HuH-7.5 (cell line): ENCODE measurements around the gene HK1.
"Not testable (repeated sequence)": the region's sequence is repeated elsewhere in the genome, so short reads cannot be mapped to it uniquely, and the experiment has no call there.

ENCODE experiments used
- DNase-seq: peaks from one replicate; pipeline ENCODE4 v3.0.0; 2011; ENCODE audit warnings: low spot score

The HK1 gene

GRCh38 chr10:69278446-69278963 lies at the start of gene HK1:
Gene HK1 (plus strand): TSS chr10:69278496.
- no peak for DNase-seq

- no peak for DNase-seq
Measured at GRCh38 chr10:69229616-69229916, 48.7 kb upstream of the HK1 start.

- DNase-seq = no peak
Measured at GRCh38 chr10:69230128-69230527, 48.2 kb upstream of the HK1 start.

GRCh38 chr10:69232252-69232651 lies 46.0 kb upstream of the HK1 start:
- DNase-seq = no peak

- DNase-seq = no peak
Measured at GRCh38 chr10:69232736-69233480, 45.4 kb upstream of the HK1 start.

GRCh38 chr10:69234447-69234846 lies 43.8 kb upstream of the HK1 start:
- DNase-seq = no peak

- peak; percentile 62 for DNase-seq
Measured at GRCh38 chr10:69237528-69238159, 40.7 kb upstream of the HK1 start.

- DNase-seq = no peak
Measured at GRCh38 chr10:69239136-69239535, 39.2 kb upstream of the HK1 start.

- no peak for DNase-seq
Measured at GRCh38 chr10:69239816-69240434, 38.4 kb upstream of the HK1 start.

GRCh38 chr10:69240455-69240854 lies 37.8 kb upstream of the HK1 start:
- no peak for DNase-seq

- DNase-seq = no peak
Measured at GRCh38 chr10:69241575-69241974, 36.7 kb upstream of the HK1 start.

GRCh38 chr10:69242040-69242851 lies 36.0 kb upstream of the HK1 start:
- DNase-seq = no peak

GRCh38 chr10:69242852-69243212 lies 35.5 kb upstream of the HK1 start:
- no peak for DNase-seq

- no peak for DNase-seq
Measured at GRCh38 chr10:69243817-69244216, 34.5 kb upstream of the HK1 start.

GRCh38 chr10:69246036-69246435 lies 32.3 kb upstream of the HK1 start:
- DNase-seq = no peak

GRCh38 chr10:69246581-69247312 lies 31.5 kb upstream of the HK1 start:
- DNase-seq = no peak

GRCh38 chr10:69247313-69247710 lies 31.0 kb upstream of the HK1 start:
- no peak for DNase-seq

- DNase-seq = no peak
Measured at GRCh38 chr10:69248117-69248730, 30.1 kb upstream of the HK1 start.

GRCh38 chr10:69250041-69250440 lies 28.3 kb upstream of the HK1 start:
- DNase-seq = no peak

- not testable (repeated sequence) for DNase-seq
Measured at GRCh38 chr10:69251417-69251816, 26.9 kb upstream of the HK1 start.

GRCh38 chr10:69253171-69253570 lies 25.1 kb upstream of the HK1 start:
- DNase-seq = no peak
